RWPE2 (cell line): ENCODE measurements around the gene CDC42BPA.

Experiments used
- ATAC-seq: fragments of 200-7000 bp; cut with Tn5 transposase; 3 replicates; pipeline ENCODE4 v1.9.1; 2021; ENCODE audit warnings: low read depth
- DNase-seq: peaks from one replicate; pipeline ENCODE4 v3.0.0-alpha.2; 2020; ENCODE audit warnings: low spot score
- H3K27ac ChIP-seq: fragments of 450-650 bp; 2 replicates; pipeline ENCODE4 v1.5.1; 2017; ENCODE audit warnings: mild to moderate bottlenecking; ENCODE audit not compliant: poor library complexity, severe bottlenecking
- H3K27me3 ChIP-seq: fragments of 250-450 bp; sonication (Bioruptor Pico); 2 replicates; pipeline ENCODE4 v1.5.1; 2021; ENCODE audit warnings: mild to moderate bottlenecking, moderate library complexity; ENCODE audit not compliant: insufficient read depth, poor library complexity, severe bottlenecking
- H3K36me3 ChIP-seq: fragments of 250-450 bp; sonication (Bioruptor Pico); 2 replicates; pipeline ENCODE4 v1.5.1; 2020; ENCODE audit warnings: low read depth, mild to moderate bottlenecking, moderate library complexity
- H3K4me1 ChIP-seq: fragments of 250-450 bp; sonication (Bioruptor Pico); 2 replicates; pipeline ENCODE4 v1.5.1; 2021; ENCODE audit warnings: mild to moderate bottlenecking, moderate library complexity; ENCODE audit not compliant: insufficient read depth, poor library complexity, severe bottlenecking
- H3K4me3 ChIP-seq: fragments of 250-450 bp; sonication (Bioruptor Pico); 2 replicates; pipeline ENCODE4 v1.5.1; 2021; ENCODE audit warnings: mild to moderate bottlenecking, moderate library complexity; ENCODE audit not compliant: severe bottlenecking
- H3K9me3 ChIP-seq: fragments of 250-450 bp; sonication (Bioruptor Pico); 2 replicates; pipeline ENCODE4 v1.5.1; 2021; ENCODE audit warnings: mild to moderate bottlenecking, moderate library complexity; ENCODE audit not compliant: severe bottlenecking
- CTCF ChIP-seq: fragments of 450-650 bp; IDR thresholded peaks from one replicate; pipeline ENCODE4 v1.5.1; 2017; ENCODE audit warnings: mild to moderate bottlenecking, moderate library complexity; ENCODE audit not compliant: poor library complexity, severe bottlenecking

The CDC42BPA gene

GRCh38 chr1:227263869-227264268 is 54.4 kb downstream of the CDC42BPA start:
- H3K27ac ChIP-seq: no peak overlapping the region
- H3K36me3 ChIP-seq: no peaks in the 10 kb centered on the region
- no peak for TF ChIP-seq CTCF
- DNase-seq (no peak), ATAC-seq (no peak)
- H3K9me3 ChIP-seq: no peaks in the 10 kb centered on the region
- H3K27me3 ChIP-seq: no peaks in the 10 kb centered on the region
- no peak overlapping the region for H3K4me3 ChIP-seq
- peaks cover under 1% of the 10 kb centered on the region for H3K4me1 ChIP-seq

GRCh38 chr1:227261501-227261900 is 56.8 kb downstream of the CDC42BPA start:
- TF ChIP-seq CTCF: no peak
- Histone ChIP-seq H3K27ac (no peak overlapping the region), H3K4me3 (no peak overlapping the region), H3K36me3 (no peaks in the 10 kb centered on the region), H3K27me3 (no peaks in the 10 kb centered on the region), H3K4me1 (no peaks in the 10 kb centered on the region), H3K9me3 (no peaks in the 10 kb centered on the region)
- ATAC-seq (no peak), DNase-seq (no peak)

- H3K4me3 ChIP-seq: no peak overlapping the region
- no peak for DNase-seq
- H3K4me1 ChIP-seq: no peaks in the 10 kb centered on the region
- no peak for TF ChIP-seq CTCF
- ATAC-seq: no peak
- H3K27ac ChIP-seq: no peak overlapping the region
- H3K27me3 ChIP-seq: no peaks in the 10 kb centered on the region
- H3K36me3 ChIP-seq: no peaks in the 10 kb centered on the region
- no peaks in the 10 kb centered on the region for H3K9me3 ChIP-seq
Measured at GRCh38 chr1:227260433-227260832, 57.9 kb downstream of the CDC42BPA start.

- no peaks in the 10 kb centered on the region for H3K9me3 ChIP-seq
- no peak overlapping the region for H3K27ac ChIP-seq
- ATAC-seq (no peak), DNase-seq (no peak)
- H3K4me3 ChIP-seq: no peak overlapping the region
- H3K4me1 ChIP-seq: no peaks in the 10 kb centered on the region
- TF ChIP-seq CTCF: no peak
- no peaks in the 10 kb centered on the region for H3K36me3 ChIP-seq
- H3K27me3 ChIP-seq: no peaks in the 10 kb centered on the region
Measured at GRCh38 chr1:227257964-227258363, 60.3 kb downstream of the CDC42BPA start.

GRCh38 chr1:227255086-227255732 is 63.1 kb downstream of the CDC42BPA start:
- DNase-seq (no peak), ATAC-seq (no peak)
- no peaks in the 10 kb centered on the region for H3K27me3 ChIP-seq
- no peaks in the 10 kb centered on the region for H3K36me3 ChIP-seq
- no peak for TF ChIP-seq CTCF
- no peak overlapping the region for H3K27ac ChIP-seq
- H3K4me3 ChIP-seq: no peak overlapping the region
- H3K4me1 ChIP-seq: no peaks in the 10 kb centered on the region
- H3K9me3 ChIP-seq: no peaks in the 10 kb centered on the region
